ENCODE results near the gene SLC17A4. TPM values are rescaled to one million over a fixed set of nuclear protein-coding genes. Genes with fewer than 3 reads are reported as not detected.

Gene SLC17A4
- total and polyA plus RNA-seq, 7 donors = not detected

DNA sequence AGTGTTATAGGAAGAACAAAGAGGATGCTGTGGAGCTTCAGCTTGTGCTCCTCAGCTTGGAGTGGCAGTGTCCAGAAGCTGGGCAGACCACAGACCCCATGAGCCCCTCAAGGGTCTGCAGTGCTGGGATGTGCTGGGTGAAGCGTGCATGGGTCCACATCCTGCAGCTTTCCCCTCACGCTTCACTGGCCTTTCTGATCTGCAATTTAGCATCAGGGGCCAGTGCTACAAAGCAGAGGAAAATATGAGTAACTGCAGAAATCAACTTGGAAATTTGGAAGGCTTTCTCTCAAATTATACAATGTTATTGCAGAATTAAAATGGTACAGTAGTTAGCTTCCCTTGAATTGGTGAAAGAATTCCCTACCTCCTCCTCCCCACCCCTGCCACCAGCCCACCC lies 10.1 kb downstream of the SLC17A4 start:
- TF ChIP-seq CTCF (IDR thresholded peaks at IDR 0.05) = no peak
- Histone ChIP-seq H3K27me3 (ENCODE audit: insufficient read depth in 3 of 3, low read length in 2 of 3) (no peaks in the 10 kb centered on the region), H3K4me3 (no peak overlapping the region), H3K36me3 (ENCODE audit: insufficient read depth in 1 of 2, low read depth in 1 of 2) (no peaks in the 10 kb centered on the region), H3K4me1 (no peaks in the 10 kb centered on the region), H3K27ac (no peak overlapping the region), H3K9me3 (no peaks in the 10 kb centered on the region)
- ATAC-seq (no peak), DNase-seq (no peak)
- intact Hi-C loops (cut with DNase I) = no loop called here
- WGBS, 3 donors = 85 to 91% (median 90%) methylated on average over 2 of the region's 2 CpGs

DNA sequence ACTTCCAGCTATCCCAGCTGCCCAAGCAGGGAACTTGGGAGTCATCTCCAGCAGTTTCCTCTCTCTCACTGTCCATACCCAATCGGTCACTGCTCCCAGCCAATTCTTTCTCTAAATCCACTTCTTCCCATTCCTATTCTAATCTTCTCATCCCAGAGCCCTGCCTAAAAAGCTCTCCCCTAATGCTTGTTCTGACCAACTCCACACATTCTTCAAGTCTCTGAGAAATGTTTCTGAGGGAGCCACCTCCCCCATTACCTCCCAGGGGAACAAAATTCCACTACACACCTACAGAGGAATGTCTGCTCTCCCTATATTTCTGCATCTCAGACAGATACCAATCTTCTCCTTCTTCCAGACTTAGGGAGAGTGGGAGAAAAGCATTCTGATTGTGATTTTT lies 14.0 kb downstream of the SLC17A4 start:
- no peak for TF ChIP-seq CTCF (IDR thresholded peaks at IDR 0.05)
- WGBS, 3 donors = 63 to 82% (median 69%) methylated on average over 1 of the region's 1 CpG
- Histone ChIP-seq H3K27me3 (ENCODE audit: insufficient read depth in 3 of 3, low read length in 2 of 3) (no peaks in the 10 kb centered on the region), H3K4me3 (no peak overlapping the region), H3K4me1 (no peaks in the 10 kb centered on the region), H3K9me3 (no peaks in the 10 kb centered on the region), H3K36me3 (ENCODE audit: insufficient read depth in 1 of 2, low read depth in 1 of 2) (no peaks in the 10 kb centered on the region), H3K27ac (no peak overlapping the region)
- ATAC-seq (no peak), DNase-seq (no peak)
- intact Hi-C loops (cut with DNase I) = no loop called here

DNA sequence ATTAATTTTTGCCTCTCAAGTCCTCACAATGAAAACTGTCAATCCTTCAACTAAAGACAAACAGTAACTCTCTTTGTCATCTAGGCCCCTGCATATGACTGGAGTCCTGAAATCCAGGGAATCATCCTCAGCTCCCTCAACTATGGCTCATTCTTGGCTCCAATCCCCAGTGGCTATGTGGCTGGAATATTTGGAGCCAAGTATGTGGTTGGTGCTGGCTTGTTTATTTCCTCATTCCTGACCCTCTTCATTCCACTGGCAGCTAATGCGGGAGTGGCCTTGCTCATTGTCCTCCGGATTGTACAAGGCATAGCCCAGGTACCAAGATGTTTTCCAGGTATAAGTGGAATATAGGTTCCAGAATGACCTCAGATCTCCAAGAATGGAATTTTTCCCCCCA lies 15.4 kb downstream of the SLC17A4 start:
- no peaks in the 10 kb centered on the region for H3K36me3 ChIP-seq (ENCODE audit: insufficient read depth in 1 of 2, low read depth in 1 of 2)
- H3K9me3 ChIP-seq = no peaks in the 10 kb centered on the region
- no peak for ATAC-seq
- no peaks in the 10 kb centered on the region for H3K4me1 ChIP-seq
- H3K4me3 ChIP-seq = no peak overlapping the region
- H3K27ac ChIP-seq = no peak overlapping the region
- intact Hi-C loops (cut with DNase I) = no loop called here
- WGBS, 3 donors = 71 to 89% (median 79%) methylated on average over 2 of the region's 2 CpGs
- no peak for TF ChIP-seq CTCF (IDR thresholded peaks at IDR 0.05)
- no peak for DNase-seq
- H3K27me3 ChIP-seq (ENCODE audit: insufficient read depth in 3 of 3, low read length in 2 of 3) = no peaks in the 10 kb centered on the region

DNA sequence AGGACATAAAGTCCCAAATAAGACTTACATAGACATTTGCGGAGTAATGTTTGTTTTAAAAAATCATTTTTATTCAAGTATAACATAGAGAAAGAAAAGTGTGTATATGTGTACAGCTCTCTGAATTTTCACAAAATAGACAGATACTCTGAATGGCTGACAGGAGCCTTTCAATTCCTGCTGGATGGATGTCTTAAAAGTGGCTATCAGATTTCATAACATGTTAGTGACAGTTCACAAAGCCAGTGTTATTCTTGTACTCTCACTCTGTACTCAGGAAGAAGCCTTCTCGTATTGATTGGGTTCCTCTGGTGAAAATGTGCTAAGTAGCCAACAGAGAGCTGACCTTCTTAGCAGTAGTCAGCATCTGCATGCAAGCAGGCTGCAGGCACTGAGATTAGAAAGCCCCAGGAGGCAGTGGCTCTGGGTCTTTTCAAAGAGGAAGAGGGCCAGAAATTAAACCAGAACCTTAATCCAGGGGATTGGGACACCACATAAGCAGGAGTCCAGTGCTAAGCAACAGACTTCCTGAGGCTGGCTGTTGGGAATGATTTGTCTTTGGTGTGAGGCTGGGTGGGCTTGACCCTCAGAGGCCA lies 19.7 kb downstream of the SLC17A4 start:
- intact Hi-C loops (cut with DNase I) = no loop called here
- H3K27ac ChIP-seq = no peak overlapping the region
- H3K9me3 ChIP-seq = no peaks in the 10 kb centered on the region
- no peak for DNase-seq
- WGBS, 3 donors = 35 to 55% (median 53%) methylated on average over 2 of the region's 2 CpGs
- H3K4me1 ChIP-seq = no peaks in the 10 kb centered on the region
- no peak overlapping the region for H3K4me3 ChIP-seq
- no peak for TF ChIP-seq CTCF (IDR thresholded peaks at IDR 0.05)
- no peak for ATAC-seq
- no peaks in the 10 kb centered on the region for H3K36me3 ChIP-seq (ENCODE audit: insufficient read depth in 1 of 2, low read depth in 1 of 2)
- H3K27me3 ChIP-seq (ENCODE audit: insufficient read depth in 3 of 3, low read length in 2 of 3) = no peaks in the 10 kb centered on the region

GRCh38 chr6:25777031-25777430 lies 22.5 kb downstream of the SLC17A4 start:
- no peaks in the 10 kb centered on the region for H3K36me3 ChIP-seq (ENCODE audit: insufficient read depth in 1 of 2, low read depth in 1 of 2)
- H3K4me3 ChIP-seq = no peak overlapping the region
- TF ChIP-seq CTCF (IDR thresholded peaks at IDR 0.05) = no peak
- no peaks in the 10 kb centered on the region for H3K27me3 ChIP-seq (ENCODE audit: insufficient read depth in 3 of 3, low read length in 2 of 3)
- DNase-seq (no peak), ATAC-seq (no peak)
- H3K4me1 ChIP-seq = no peaks in the 10 kb centered on the region
- H3K9me3 ChIP-seq = no peaks in the 10 kb centered on the region
- intact Hi-C loops (cut with DNase I) = no loop called here
- H3K27ac ChIP-seq = no peak overlapping the region
- WGBS, 3 donors = 51 to 77% (median 65%) methylated on average over 2 of the region's 2 CpGs
